ENCODE results near the gene MTG2.

GRCh38 chr20:62206388-62206775 is 23.6 kb downstream of the MTG2 start:
- TF ChIP-seq CTCF (IDR thresholded peaks at IDR 0.05) (no peak), POLR2A (IDR thresholded peaks at IDR 0.05) (no peak)
